ENCODE results near the gene ADD1.

Gene ADD1

GRCh38 chr4:2802618-2803531, 40.8 kb upstream of the ADD1 start:
- Mint-ChIP-seq H3K4me3 (no peak overlapping the region), H3K27ac (no peak overlapping the region), H3K9me3 (no peaks in the 10 kb centered on the region), H3K4me1 (peaks cover 33% of the 10 kb centered on the region), H3K27me3 (no peaks in the 10 kb centered on the region), H3K36me3 (no peaks in the 10 kb centered on the region)

- Mint-ChIP-seq H3K4me1 (peaks cover 24% of the 10 kb centered on the region), H3K4me3 (no peak overlapping the region), H3K9me3 (no peaks in the 10 kb centered on the region), H3K27me3 (no peaks in the 10 kb centered on the region), H3K27ac (no peak overlapping the region), H3K36me3 (no peaks in the 10 kb centered on the region)
Observed at GRCh38 chr4:2803624-2804448, 39.8 kb upstream of the ADD1 start.

- Mint-ChIP-seq H3K36me3 (no peaks in the 10 kb centered on the region), H3K27ac (no peak overlapping the region), H3K27me3 (no peaks in the 10 kb centered on the region), H3K9me3 (no peaks in the 10 kb centered on the region), H3K4me1 (peaks cover 19% of the 10 kb centered on the region), H3K4me3 (no peak overlapping the region)
Observed at GRCh38 chr4:2804449-2804972, 39.1 kb upstream of the ADD1 start.

- peaks cover 16% of the 10 kb centered on the region for H3K4me1 Mint-ChIP-seq
- H3K27ac Mint-ChIP-seq, result no peak overlapping the region
- no peaks in the 10 kb centered on the region for H3K36me3 Mint-ChIP-seq
- H3K9me3 Mint-ChIP-seq, result no peaks in the 10 kb centered on the region
- H3K4me3 Mint-ChIP-seq, result no peak overlapping the region
- H3K27me3 Mint-ChIP-seq, result no peaks in the 10 kb centered on the region
Observed at GRCh38 chr4:2804973-2805501, 38.6 kb upstream of the ADD1 start.

GRCh38 chr4:2805712-2806389, 37.8 kb upstream of the ADD1 start:
- H3K27ac Mint-ChIP-seq, result no peak overlapping the region
- H3K36me3 Mint-ChIP-seq, result no peaks in the 10 kb centered on the region
- no peaks in the 10 kb centered on the region for H3K9me3 Mint-ChIP-seq
- no peaks in the 10 kb centered on the region for H3K27me3 Mint-ChIP-seq
- H3K4me3 Mint-ChIP-seq, result no peak overlapping the region
- H3K4me1 Mint-ChIP-seq, result peaks cover 17% of the 10 kb centered on the region

DNA sequence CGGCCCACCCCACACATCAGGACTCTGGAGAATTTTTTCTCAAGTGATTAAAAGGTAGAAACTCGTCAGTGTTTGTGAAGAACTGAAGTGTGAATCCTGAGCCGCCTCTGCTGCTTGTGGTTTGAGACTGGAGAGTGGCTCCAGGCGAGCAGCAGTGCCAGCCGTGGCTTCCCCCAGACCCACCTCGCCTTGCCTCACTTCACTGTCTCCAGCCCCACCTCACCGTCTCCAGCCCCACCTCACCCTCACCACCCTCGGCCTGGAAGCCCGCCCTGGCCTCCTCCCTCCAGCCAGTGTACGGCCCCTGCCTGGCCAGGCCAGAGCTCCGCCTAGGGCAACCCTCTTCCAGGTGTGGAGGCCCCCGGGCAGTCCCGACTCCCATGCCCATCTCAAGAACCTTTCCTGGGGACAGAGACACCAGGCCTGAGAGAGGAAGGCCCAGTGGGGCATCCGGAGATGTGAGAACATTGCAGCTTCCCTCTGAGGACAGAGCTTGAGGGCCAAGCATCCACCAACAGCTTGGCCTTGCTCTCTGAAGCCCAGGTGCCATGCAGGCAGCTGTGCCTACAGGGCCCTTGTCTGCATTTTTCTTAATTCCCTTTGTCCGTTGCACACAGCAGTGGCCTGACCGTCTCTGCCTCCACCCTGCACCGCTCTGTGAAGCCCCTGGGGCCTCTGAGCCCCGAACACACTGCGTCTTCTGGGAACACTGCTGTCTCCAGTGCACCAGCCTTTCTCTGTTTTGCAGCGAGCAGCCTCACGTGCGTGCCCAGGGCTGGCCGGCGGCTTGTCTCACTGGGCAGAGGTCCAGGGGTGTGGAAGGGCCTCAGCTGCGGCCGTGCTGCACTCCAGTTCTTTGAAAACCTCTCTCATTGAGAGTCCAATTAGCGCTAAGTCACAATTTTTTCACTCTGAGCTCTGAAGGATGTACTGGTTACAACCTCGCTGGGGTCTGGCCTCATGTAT, 37.0 kb upstream of the ADD1 start:
- Mint-ChIP-seq H3K9me3 (no peaks in the 10 kb centered on the region), H3K4me1 (peaks cover 15% of the 10 kb centered on the region), H3K4me3 (no peak overlapping the region), H3K27me3 (no peaks in the 10 kb centered on the region), H3K36me3 (no peaks in the 10 kb centered on the region), H3K27ac (no peak overlapping the region)

DNA sequence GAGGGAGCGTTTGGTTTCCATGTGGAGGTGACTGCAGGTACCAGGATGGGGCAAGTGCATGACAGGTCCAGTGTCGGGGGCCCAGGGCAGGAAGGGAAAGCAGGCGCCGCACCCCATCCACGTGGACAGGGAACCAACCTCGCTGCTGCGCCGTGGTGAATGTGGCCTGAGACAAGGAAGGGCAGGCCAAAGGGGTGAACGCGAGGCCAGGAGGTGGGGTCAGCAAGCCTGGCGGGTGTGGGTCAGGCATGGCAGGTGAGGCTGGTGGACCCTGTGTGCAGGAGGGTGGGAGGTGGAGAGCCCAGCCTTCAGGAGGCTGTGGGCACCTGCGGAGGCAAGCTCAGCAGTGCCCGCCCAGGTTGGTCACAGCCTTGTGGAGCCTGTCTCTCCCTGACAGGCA, 36.1 kb upstream of the ADD1 start:
- Mint-ChIP-seq H3K27ac (peak overlapping the region; percentile 30), H3K36me3 (no peaks in the 10 kb centered on the region), H3K9me3 (no peaks in the 10 kb centered on the region), H3K27me3 (no peaks in the 10 kb centered on the region), H3K4me3 (no peak overlapping the region), H3K4me1 (peaks cover 18% of the 10 kb centered on the region)

GRCh38 chr4:2808001-2808400, 35.6 kb upstream of the ADD1 start:
- H3K27ac Mint-ChIP-seq, result no peak overlapping the region
- H3K36me3 Mint-ChIP-seq, result no peaks in the 10 kb centered on the region
- no peak overlapping the region for H3K4me3 Mint-ChIP-seq
- H3K9me3 Mint-ChIP-seq, result no peaks in the 10 kb centered on the region
- no peaks in the 10 kb centered on the region for H3K27me3 Mint-ChIP-seq
- peaks cover 22% of the 10 kb centered on the region for H3K4me1 Mint-ChIP-seq

- Mint-ChIP-seq H3K27me3 (no peaks in the 10 kb centered on the region), H3K36me3 (no peaks in the 10 kb centered on the region), H3K4me3 (no peak overlapping the region), H3K9me3 (no peaks in the 10 kb centered on the region), H3K27ac (no peak overlapping the region), H3K4me1 (peaks cover 36% of the 10 kb centered on the region)
Observed at GRCh38 chr4:2809610-2810180, 33.9 kb upstream of the ADD1 start.

- Mint-ChIP-seq H3K27ac (no peak overlapping the region), H3K27me3 (no peaks in the 10 kb centered on the region), H3K4me1 (peaks cover 43% of the 10 kb centered on the region), H3K36me3 (no peaks in the 10 kb centered on the region), H3K9me3 (no peaks in the 10 kb centered on the region), H3K4me3 (no peak overlapping the region)
Observed at GRCh38 chr4:2810388-2810787, 33.3 kb upstream of the ADD1 start.

DNA sequence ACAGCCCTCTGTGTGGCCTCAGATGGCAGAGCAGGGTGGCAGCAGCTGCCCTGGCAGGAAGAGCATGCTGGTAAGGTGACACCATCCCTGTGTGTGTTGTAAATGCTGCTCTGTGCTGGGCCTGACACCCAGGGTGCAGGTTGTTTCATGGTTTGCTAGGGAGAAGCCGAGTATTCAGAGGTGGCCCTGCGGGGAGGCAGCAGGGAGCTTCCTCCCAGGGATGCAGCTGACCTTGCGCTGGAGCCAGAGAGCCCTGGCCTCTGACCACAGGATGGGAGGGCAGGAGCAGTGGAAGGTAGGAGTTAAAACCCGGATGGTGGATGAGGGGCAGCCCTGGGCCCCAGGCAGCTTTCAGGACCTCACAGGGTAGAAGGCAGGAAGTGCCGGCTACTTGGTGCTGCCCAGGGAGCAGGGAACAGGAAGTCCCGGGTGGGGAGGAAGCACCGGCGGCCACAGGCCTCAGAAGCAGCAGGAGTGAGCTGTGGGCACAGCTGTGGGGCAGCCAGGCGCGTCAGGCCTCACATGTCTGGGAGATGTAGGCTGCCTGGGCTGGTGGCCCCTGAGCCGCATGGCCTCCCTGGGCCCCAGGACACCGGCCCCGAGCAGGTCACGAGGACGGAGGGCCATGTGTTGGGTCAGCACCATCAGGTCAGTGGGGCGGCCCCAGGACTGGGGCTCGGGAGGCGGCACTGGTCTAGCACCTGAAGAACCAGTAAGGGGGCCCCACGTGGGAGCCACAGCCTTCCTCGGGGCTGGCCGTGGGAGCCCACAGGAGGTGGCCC, 31.6 kb upstream of the ADD1 start:
- no peaks in the 10 kb centered on the region for H3K27me3 Mint-ChIP-seq
- no peaks in the 10 kb centered on the region for H3K9me3 Mint-ChIP-seq
- peak overlapping the region; percentile 95 for H3K4me3 Mint-ChIP-seq
- peaks cover 6% of the 10 kb centered on the region for H3K36me3 Mint-ChIP-seq
- peak overlapping the region; percentile 99 for H3K27ac Mint-ChIP-seq
- H3K4me1 Mint-ChIP-seq, result peaks cover 55% of the 10 kb centered on the region

- Mint-ChIP-seq H3K36me3 (peaks cover 6% of the 10 kb centered on the region), H3K4me1 (peaks cover 58% of the 10 kb centered on the region), H3K27ac (peak overlapping the region; percentile 99), H3K4me3 (peak overlapping the region; percentile 95), H3K27me3 (no peaks in the 10 kb centered on the region), H3K9me3 (no peaks in the 10 kb centered on the region)
Observed at GRCh38 chr4:2812612-2813354, 30.9 kb upstream of the ADD1 start.

All from activated naive CD4-positive, alpha-beta T cell treated with anti-CD3 and anti-CD28 coated beads, Interleukin-2, amount 50 U/mL, for 24 hours (primary cell).